Neural progenitor cell (in vitro differentiated cells): Measurements from ENCODE around the gene EIPR1. TPM values are rescaled to one million over a fixed set of nuclear protein-coding genes. Genes with fewer than 3 reads are reported as not detected.

Experiments used
- DNase-seq: peaks from one replicate; pipeline ENCODE4 v3.0.0-alpha.2; 2016; ENCODE audit warnings: low spot score
- H2AFZ ChIP-seq: fragments of 200-600 bp; sonication (generic); replicated peaks from 2 replicates; pipeline ENCODE4 v1.6.1; 2016; ENCODE audit warnings: antibody characterized with exemption
- H3F3A ChIP-seq: fragments of 200-600 bp; sonication (generic); 2 replicates; pipeline ENCODE4 v1.6.1; 2016; ENCODE audit warnings: antibody characterized with exemption, low read depth
- H3K27ac ChIP-seq: fragments of 200-600 bp; sonication (generic); 2 replicates; pipeline ENCODE4 v1.5.1; 2016; ENCODE audit warnings: mild to moderate bottlenecking
- H3K27me3 ChIP-seq: fragments of 200-600 bp; sonication (generic); 2 replicates; pipeline ENCODE4 v1.6.1; 2016; ENCODE audit warnings: mild to moderate bottlenecking, moderate library complexity
- H3K36me3 ChIP-seq: fragments of 200-600 bp; sonication (generic); 2 replicates; pipeline ENCODE4 v1.5.1; 2016
- H3K4me1 ChIP-seq: fragments of 200-600 bp; sonication (generic); 2 replicates; pipeline ENCODE4 v1.6.1; 2016; ENCODE audit warnings: mixed run types
- H3K4me2 ChIP-seq: fragments of 200-600 bp; sonication (generic); 2 replicates; pipeline ENCODE4 v1.6.1; 2016
- H3K4me3 ChIP-seq: fragments of 200-600 bp; sonication (generic); 2 replicates; pipeline ENCODE4 v1.5.1; 2016
- H3K79me2 ChIP-seq: fragments of 200-600 bp; sonication (generic); 2 replicates; pipeline ENCODE4 v1.6.1; 2016; ENCODE audit warnings: low read depth
- H3K9ac ChIP-seq: fragments of 200-600 bp; sonication (generic); 2 replicates; pipeline ENCODE4 v1.6.1; 2016
- H3K9me3 ChIP-seq: fragments of 200-600 bp; sonication (generic); 2 replicates; pipeline ENCODE4 v1.5.1; 2016; ENCODE audit warnings: low read depth
- H4K20me1 ChIP-seq: fragments of 200-600 bp; sonication (generic); 2 replicates; pipeline ENCODE4 v1.6.1; 2016; ENCODE audit warnings: low read depth
- H3K27ac Mint-ChIP-seq: 3 replicates; pipeline ENCODE4 v1.8.0; 2021; ENCODE audit warnings: mixed read lengths
- H3K27me3 Mint-ChIP-seq: 2 replicates; pipeline ENCODE4 v1.8.0; 2022; ENCODE audit warnings: low read depth, mild to moderate bottlenecking, inconsistent platforms, moderate library complexity, mixed read lengths; ENCODE audit not compliant: insufficient read depth
- H3K36me3 Mint-ChIP-seq: 3 replicates; pipeline ENCODE4 v1.8.0; 2021; ENCODE audit warnings: mixed read lengths
- H3K4me1 Mint-ChIP-seq: 3 replicates; pipeline ENCODE4 v1.8.0; 2021; ENCODE audit warnings: mixed read lengths
- H3K4me3 Mint-ChIP-seq: 3 replicates; pipeline ENCODE4 v1.8.0; 2021; ENCODE audit warnings: mild to moderate bottlenecking, moderate library complexity, mixed read lengths
- H3K9me3 Mint-ChIP-seq: 3 replicates; pipeline ENCODE4 v1.8.0; 2020; ENCODE audit warnings: mixed read lengths
- CTCF ChIP-seq: fragments of 200-600 bp; sonication (generic); IDR thresholded peaks from 2 replicates; pipeline ENCODE4 v1.5.1; 2017; ENCODE audit warnings: antibody characterized with exemption, mild to moderate bottlenecking
- EZH2 ChIP-seq: fragments of 200-600 bp; sonication (generic); IDR thresholded peaks from 2 replicates; pipeline ENCODE4 v1.6.1; 2017; ENCODE audit warnings: antibody characterized with exemption, mild to moderate bottlenecking, moderate library complexity
- EZH2phosphoT487 ChIP-seq: fragments of 200-600 bp; sonication (generic); IDR thresholded peaks from 2 replicates; pipeline ENCODE4 v1.6.1; 2017; ENCODE audit warnings: antibody characterized with exemption
- total RNA-seq: library from RNA; depleted of rRNA; stranded (reverse); fragments of >200 nt; gene quantifications from 2 replicates; pipeline ENCODE4 v1.2.3, GENCODE V29; 2015; ENCODE audit warnings: low replicate concordance

The EIPR1 gene
- total RNA-seq, 1 donor from 2014 or later: 57.1 TPM

- Histone ChIP-seq H4K20me1 (peaks cover 9% of the 10 kb centered on the region), H3F3A (no peaks in the 10 kb centered on the region), H3K9me3 (no peaks in the 10 kb centered on the region), H3K27me3 (no peaks in the 10 kb centered on the region), H3K27ac (no peak overlapping the region), H2AFZ (no peak overlapping the region), H3K4me3 (no peak overlapping the region), H3K36me3 (no peaks in the 10 kb centered on the region), H3K4me2 (no peak overlapping the region), H3K9ac (no peak overlapping the region), H3K79me2 (no peaks in the 10 kb centered on the region), H3K4me1 (no peaks in the 10 kb centered on the region)
- no peak for TF ChIP-seq EZH2
- TF ChIP-seq EZH2phosphoT487: no peak
- no peak for TF ChIP-seq CTCF
- Mint-ChIP-seq H3K9me3 (no peaks in the 10 kb centered on the region), H3K4me3 (no peak overlapping the region), H3K27me3 (peaks cover 5% of the 10 kb centered on the region), H3K4me1 (no peaks in the 10 kb centered on the region), H3K27ac (no peak overlapping the region), H3K36me3 (peaks cover 7% of the 10 kb centered on the region)
- DNase-seq: no peak
These were observed 58.5 kb downstream of the EIPR1 start for GRCh38 chr2:3319134-3319533.

- Histone ChIP-seq H3K9ac (no peak overlapping the region), H4K20me1 (peaks cover 9% of the 10 kb centered on the region), H3K4me1 (no peaks in the 10 kb centered on the region), H3K27me3 (no peaks in the 10 kb centered on the region), H3K4me3 (no peak overlapping the region), H3F3A (no peaks in the 10 kb centered on the region), H2AFZ (no peak overlapping the region), H3K36me3 (no peaks in the 10 kb centered on the region), H3K9me3 (no peaks in the 10 kb centered on the region), H3K27ac (no peak overlapping the region), H3K4me2 (no peak overlapping the region), H3K79me2 (no peaks in the 10 kb centered on the region)
- Mint-ChIP-seq H3K27ac (no peak overlapping the region), H3K4me3 (no peak overlapping the region), H3K9me3 (no peaks in the 10 kb centered on the region), H3K36me3 (peaks cover 7% of the 10 kb centered on the region), H3K27me3 (peaks cover 5% of the 10 kb centered on the region), H3K4me1 (no peaks in the 10 kb centered on the region)
- no peak for TF ChIP-seq EZH2phosphoT487
- DNase-seq: no peak
These were observed 59.6 kb downstream of the EIPR1 start for GRCh38 chr2:3317871-3318590.

GRCh38 chr2:3317277-3317685 is 60.3 kb downstream of the EIPR1 start:
- no peaks in the 10 kb centered on the region for H3K36me3 ChIP-seq
- H3K4me1 Mint-ChIP-seq: no peaks in the 10 kb centered on the region
- peaks cover 7% of the 10 kb centered on the region for H3K36me3 Mint-ChIP-seq
- no peak overlapping the region for H2AFZ ChIP-seq
- DNase-seq: no peak
- H3K4me3 ChIP-seq: no peak overlapping the region
- H3K4me3 Mint-ChIP-seq: no peak overlapping the region
- peaks cover 5% of the 10 kb centered on the region for H3K27me3 Mint-ChIP-seq
- TF ChIP-seq CTCF: no peak
- TF ChIP-seq EZH2phosphoT487: no peak
- no peak for TF ChIP-seq EZH2
- no peaks in the 10 kb centered on the region for H3K9me3 Mint-ChIP-seq
- H3K4me2 ChIP-seq: no peak overlapping the region
- no peaks in the 10 kb centered on the region for H3K4me1 ChIP-seq
- no peaks in the 10 kb centered on the region for H3K79me2 ChIP-seq
- no peaks in the 10 kb centered on the region for H3K27me3 ChIP-seq
- no peaks in the 10 kb centered on the region for H3F3A ChIP-seq
- H3K27ac Mint-ChIP-seq: no peak overlapping the region
- no peak overlapping the region for H3K27ac ChIP-seq
- no peak overlapping the region for H3K9ac ChIP-seq
- H3K9me3 ChIP-seq: no peaks in the 10 kb centered on the region
- H4K20me1 ChIP-seq: peaks cover 6% of the 10 kb centered on the region
